Amygdala (tissue), 56 donors: ENCODE measurements around the gene CAMKK2.
A peak's percentile ranks its signal among the peaks of the same experiment; 100 is the strongest.
"Not testable (repeated sequence)": the region's sequence is repeated elsewhere in the genome, so short reads cannot be mapped to it uniquely, and the experiment has no call there.

Source experiments
- DNase-seq, 56 donors: peaks; one replicate each; lab custom pipeline; 2025; lab: John Stamatoyannopoulos, UW

CAMKK2 gene

DNA sequence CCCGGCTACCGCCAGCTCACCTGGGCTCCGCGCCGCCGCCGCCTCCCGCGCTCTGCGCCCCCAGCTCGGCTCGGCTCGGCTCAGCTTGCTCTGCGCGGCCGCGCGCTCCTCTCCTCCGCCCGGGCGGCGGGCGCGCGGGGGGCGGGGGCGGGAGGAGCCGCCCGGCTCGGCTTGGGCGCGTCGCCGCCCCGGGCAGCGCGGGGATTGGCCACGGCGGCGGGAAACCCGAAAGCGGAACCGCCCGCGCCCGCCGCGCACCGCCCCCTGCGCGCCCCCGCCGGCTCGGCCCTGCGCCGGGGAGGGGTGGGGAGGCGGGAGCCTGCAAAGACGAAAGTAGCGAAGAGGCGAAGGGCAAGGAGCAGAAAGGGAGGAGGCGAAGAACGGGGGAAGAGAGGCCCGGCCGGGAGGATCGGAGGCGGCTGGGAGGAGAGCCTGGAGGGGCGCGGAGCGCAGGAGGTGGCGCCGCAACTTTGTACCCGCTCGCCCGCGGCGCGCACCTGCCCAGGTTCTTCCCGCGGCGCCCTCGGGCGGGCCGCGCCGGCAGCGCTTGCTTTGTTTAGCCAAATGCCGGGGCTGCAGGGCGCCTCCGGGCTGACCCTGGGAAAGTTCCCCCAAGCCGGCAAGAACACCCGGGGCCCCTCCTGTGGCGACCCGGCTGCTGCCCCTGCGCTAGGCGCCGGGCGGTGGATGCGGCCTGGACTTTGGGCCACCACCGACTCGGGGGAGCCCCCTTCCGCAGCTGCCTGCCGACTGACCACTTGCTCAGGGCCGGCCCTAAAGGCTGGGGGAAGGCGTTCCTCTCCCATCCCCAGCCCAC lies at the start of gene CAMKK2:
Gene CAMKK2, minus strand, starts transcription at position 92 of the 817 bp plus-strand sequence. CDS start 22,183 bp downstream, outside the sequence.
- peak in 50 of 56 donors; percentile 24 to 85 (median 66) for DNase-seq

DNA sequence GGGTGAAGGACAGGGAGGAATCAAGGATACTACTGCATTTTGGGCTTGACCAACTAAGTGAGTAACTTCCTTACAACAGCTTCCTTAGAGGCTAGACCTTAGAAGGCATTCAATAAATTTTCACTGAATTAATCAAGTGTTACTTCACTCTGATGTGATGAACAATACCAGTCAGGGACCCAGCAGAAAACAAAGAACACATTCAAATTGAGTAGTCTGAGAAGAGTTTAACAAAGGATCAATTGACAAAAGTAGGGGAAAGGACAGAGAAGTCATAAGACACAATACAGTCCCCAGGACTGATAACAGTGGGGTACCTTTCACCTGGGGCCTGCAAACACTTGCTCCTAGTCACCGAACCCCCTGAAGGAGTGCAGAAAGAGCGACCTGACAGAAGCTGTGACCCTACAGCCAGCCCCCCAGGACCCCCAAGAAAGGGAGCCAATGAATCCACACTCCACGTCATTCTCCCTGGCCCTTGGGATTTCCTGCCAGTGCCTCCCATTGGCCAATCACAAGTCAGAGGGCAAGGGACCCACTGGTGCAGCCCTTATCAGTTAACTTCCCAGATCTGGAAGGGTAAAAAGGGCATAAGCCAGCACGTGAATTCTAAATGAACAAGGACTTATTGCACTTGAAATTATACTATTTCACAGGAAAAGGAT lies 48.8 kb upstream of the CAMKK2 start:
- DNase-seq = peak in 23 of 56 donors; percentile 1 to 38 (median 13)

- DNase-seq = no peak
These were observed 48.0 kb upstream of the CAMKK2 start for GRCh38 chr12:121344506-121344905.

GRCh38 chr12:121337416-121337815 lies 40.9 kb upstream of the CAMKK2 start:
- DNase-seq = no peak

DNA sequence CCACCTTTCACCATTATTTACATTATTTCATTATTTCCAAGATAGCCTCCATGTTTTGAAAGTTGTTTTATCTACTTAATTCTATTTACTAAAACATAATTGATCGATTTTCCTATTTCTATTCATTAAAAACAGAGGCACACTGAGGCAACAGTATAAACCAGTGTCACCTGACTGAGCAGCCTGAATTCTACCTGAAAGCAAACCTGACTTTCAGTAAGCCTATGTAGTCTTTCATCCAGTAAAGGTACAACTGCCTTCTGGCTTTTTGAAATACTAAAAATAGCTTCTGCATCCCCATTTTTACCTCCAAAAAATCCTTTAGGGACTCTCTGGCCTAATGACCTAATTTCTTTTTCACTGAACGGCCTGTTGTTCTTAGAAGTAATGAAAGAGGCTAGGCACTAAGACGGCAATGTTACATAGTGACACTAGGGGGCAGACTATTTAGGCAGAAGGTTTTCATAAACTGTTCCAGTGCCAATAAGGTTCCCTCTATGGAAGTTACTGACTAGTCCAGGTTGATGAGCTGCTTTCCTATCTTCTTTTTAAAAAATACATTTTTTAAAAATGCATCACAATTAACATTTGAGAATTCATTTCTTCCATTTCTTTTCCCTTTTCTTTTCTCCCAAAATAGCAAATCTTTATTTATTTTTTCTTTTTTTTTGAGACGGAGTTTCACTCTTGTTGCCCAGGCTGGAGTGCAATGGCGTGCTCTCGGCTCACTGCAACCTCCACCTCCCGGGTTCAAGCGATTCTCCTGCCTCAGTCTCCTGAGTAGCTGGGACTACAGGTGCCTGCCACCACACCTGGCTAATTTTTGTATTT lies 38.2 kb upstream of the CAMKK2 start:
- peak in 9 of 56 donors; percentile 1 to 51 (median 14) for DNase-seq

DNA sequence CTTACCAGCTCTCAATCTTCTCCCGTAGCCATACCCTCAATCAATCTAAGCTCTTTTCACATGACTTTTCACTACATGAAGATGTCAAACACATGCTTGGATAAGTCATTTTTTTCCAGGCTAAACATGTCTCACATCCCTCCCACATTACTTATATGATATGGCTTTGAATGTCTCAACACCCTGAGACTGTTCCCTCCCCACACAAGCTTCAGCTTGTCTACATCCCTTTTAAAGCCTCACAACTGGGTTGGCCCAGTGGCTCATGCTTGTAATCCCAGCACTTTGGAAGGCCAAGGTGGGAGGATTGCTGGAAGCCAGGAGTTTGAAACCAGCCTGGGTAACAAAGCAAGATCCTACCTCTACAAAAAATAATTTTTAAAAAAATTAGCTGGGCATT lies 37.2 kb upstream of the CAMKK2 start:
- no peak for DNase-seq

DNA sequence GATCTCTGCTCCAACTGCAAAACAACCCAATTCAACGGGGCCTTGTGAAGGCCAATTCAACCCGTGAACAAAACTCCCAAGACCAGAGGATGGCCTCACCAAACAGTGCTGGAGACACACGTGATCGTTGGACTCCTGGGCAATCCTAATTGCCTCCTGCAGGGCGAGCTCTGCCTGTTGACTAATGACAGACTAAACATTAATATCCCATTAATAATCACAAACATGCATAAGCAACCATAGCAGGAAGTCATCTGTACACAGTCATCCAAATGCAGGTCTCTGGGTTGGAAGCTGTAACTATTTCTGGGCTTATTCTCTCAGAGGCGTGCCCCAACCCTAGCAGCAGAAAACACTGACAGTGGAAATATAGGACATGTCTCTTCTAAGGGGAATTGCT lies 34.7 kb upstream of the CAMKK2 start:
- no peak for DNase-seq

- DNase-seq = no peak
These were observed 34.2 kb upstream of the CAMKK2 start for GRCh38 chr12:121330692-121331091.

- DNase-seq = no peak
These were observed 33.7 kb upstream of the CAMKK2 start for GRCh38 chr12:121330195-121330594.

GRCh38 chr12:121328620-121329019 lies 32.1 kb upstream of the CAMKK2 start:
- no peak for DNase-seq

- peak in 51 of 56 donors; percentile 4 to 84 (median 44) for DNase-seq
These were observed 30.6 kb upstream of the CAMKK2 start for GRCh38 chr12:121326996-121327674.

GRCh38 chr12:121325922-121326396 lies 29.4 kb upstream of the CAMKK2 start:
- no peak for DNase-seq

DNA sequence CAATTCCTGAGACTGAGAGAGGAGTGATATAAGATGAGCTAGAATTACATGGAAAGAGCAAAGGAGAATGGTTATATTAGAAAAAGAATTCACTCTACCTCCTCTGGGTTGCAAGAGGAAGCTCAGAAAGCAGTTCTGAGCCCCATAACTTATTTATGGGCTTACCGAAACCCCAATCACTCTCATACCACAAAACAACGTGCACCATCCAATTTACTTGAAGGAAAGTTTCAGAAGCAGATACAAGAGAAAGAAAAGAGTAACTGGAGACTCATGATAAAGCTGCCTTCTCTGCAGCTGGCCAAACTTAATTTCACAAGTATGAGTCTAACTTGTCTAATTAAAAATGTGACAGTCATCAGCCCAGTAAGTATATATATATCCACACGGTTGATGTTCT lies 27.4 kb upstream of the CAMKK2 start:
- DNase-seq = no peak

DNA sequence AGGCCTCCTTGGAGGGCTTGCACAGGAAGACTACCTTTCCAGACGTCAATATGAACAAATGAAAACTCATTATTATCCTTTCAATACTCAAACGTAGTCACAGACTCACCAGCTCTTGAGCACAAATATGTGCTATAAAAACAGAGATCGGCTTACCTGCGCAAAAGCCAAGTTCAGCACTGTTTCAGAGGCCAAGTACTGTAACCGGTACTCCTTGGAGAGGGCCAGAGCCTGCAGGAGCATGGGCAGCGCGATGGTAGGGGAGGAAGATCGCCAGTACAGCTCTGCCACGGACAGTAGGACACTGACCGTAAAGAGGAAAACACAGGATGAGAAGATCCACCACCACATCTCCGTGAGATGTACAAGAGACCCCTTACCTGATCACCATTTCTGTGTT lies 21.6 kb upstream of the CAMKK2 start:
- DNase-seq = no peak

DNA sequence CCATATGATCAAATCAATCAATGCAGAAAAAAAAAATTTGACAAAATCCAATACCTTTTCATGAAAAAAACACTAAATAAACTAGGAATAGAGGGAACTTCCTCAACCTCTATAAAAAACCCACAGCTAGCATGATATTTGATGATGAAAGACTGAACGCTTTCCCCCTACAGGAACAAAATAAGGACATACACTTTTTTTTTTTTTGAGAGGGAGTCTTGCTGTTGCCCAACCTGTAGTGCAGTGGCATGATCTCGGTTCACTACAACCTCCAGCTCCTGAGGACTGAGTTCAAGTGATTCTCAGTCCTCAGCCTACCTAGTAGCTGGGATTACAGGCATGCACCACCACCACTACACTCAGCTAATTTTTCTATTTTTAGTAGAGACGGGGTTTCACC lies 17.9 kb upstream of the CAMKK2 start:
- DNase-seq = no peak

DNA sequence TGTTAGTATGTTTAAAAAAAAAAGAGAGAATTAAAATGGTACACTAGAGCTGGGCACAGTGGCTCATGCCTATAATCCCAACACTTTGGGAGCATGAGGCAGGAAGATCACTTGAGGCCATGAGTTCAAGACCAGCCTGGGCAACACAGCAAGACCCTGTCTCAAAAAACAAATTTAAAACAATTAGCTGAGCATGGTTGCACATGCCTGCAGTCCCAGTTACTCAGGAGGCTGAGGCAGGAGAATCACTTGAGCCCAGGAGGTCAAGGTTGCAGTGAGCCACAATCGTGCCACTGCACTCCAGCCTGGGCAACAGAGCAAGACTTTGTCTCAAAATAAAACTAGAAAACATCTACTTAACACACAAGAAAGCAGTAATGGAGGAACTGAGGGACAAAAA lies 13.7 kb upstream of the CAMKK2 start:
- DNase-seq = not testable (repeated sequence)

DNA sequence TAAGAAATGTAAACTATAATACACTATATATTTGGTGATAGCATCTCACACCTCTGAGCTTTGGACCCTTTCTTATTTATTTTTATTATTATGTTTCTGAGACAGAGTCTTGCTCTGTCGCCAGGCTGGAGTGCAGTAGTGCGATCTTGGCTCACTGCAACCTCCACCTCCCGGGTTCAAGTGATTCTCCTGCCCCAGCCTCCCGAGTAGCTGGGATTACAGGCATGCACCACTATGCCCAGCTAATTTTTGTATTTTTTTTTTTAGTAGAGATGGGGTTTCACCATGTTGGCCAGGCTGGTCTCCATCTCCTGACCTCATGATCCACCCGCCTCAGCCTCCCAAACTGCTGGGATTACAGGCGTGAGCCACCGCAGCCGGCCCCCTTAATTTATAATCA lies 10.9 kb upstream of the CAMKK2 start:
- not testable (repeated sequence) for DNase-seq

- no peak for DNase-seq
These were observed 7.8 kb upstream of the CAMKK2 start for GRCh38 chr12:121304306-121304705.

DNA sequence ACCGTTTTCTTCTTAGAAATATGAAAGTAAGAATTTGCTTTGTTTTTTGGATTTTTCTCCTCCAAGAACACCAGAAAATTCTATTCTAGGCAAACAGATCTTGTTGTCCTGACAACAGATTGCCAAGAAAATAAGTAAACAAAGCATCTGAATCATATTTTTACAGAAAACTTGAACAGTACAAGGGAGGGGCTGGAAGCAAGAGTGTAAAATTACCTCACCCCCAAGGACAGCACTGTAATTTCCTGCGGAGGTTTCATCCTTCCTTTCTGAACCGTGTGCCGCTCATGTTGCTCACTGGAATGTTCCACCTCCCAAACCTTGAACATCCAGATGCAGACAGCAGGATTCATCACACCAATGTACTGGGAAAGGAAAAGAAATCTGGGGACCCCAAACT lies 5.4 kb upstream of the CAMKK2 start:
- DNase-seq = peak in 1 of 56 donors; percentile 6
